Effector memory CD4-positive, alpha-beta T cell (primary cell): Measurements from ENCODE around the gene BACH2.
"Not testable (repeated sequence)": the region's sequence is repeated elsewhere in the genome, so short reads cannot be mapped to it uniquely, and the experiment has no call there.

Experiments used
- DNase-seq, 3 donors: peaks; one replicate each; pipeline ENCODE4 v3.0.0-alpha.2; 2020
- H3K27ac ChIP-seq: 2 replicates; pipeline ENCODE4 v1.7.0; 2013; ENCODE audit warnings: mild to moderate bottlenecking, low read length, moderate library complexity; ENCODE audit not compliant: insufficient read depth, poor library complexity, severe bottlenecking
- H3K27me3 ChIP-seq: replicated peaks from 2 replicates; pipeline ENCODE4 v1.7.0; 2013; ENCODE audit warnings: mild to moderate bottlenecking, low read length; ENCODE audit not compliant: insufficient read depth, control insufficient read depth, poor library complexity, severe bottlenecking
- H3K36me3 ChIP-seq: 2 replicates; pipeline ENCODE4 v1.7.0; 2013; ENCODE audit warnings: mild to moderate bottlenecking, low read length, moderate library complexity; ENCODE audit not compliant: control insufficient read depth, insufficient read depth
- H3K4me1 ChIP-seq: 2 replicates; pipeline ENCODE4 v1.7.0; 2013; ENCODE audit warnings: low read length, mild to moderate bottlenecking; ENCODE audit not compliant: control insufficient read depth, insufficient read depth, poor library complexity, severe bottlenecking
- H3K4me3 ChIP-seq: 2 replicates; pipeline ENCODE4 v1.7.0; 2013; ENCODE audit warnings: low read length, low read depth, mild to moderate bottlenecking; ENCODE audit not compliant: insufficient read depth, poor library complexity, severe bottlenecking
- H3K9me3 ChIP-seq: 2 replicates; pipeline ENCODE4 v1.7.0; 2013; ENCODE audit warnings: mild to moderate bottlenecking, low read length, moderate library complexity; ENCODE audit not compliant: control insufficient read depth

BACH2 gene

GRCh38 chr6:89921197-89921596, 375.4 kb downstream of the BACH2 start:
- Histone ChIP-seq H3K36me3 (no peaks in the 10 kb centered on the region), H3K27me3 (no peaks in the 10 kb centered on the region), H3K4me3 (no peak overlapping the region), H3K4me1 (no peaks in the 10 kb centered on the region), H3K9me3 (no peaks in the 10 kb centered on the region), H3K27ac (no peak overlapping the region)
- no peak for DNase-seq

- Histone ChIP-seq H3K27me3 (no peaks in the 10 kb centered on the region), H3K9me3 (no peaks in the 10 kb centered on the region), H3K4me3 (no peak overlapping the region), H3K36me3 (no peaks in the 10 kb centered on the region), H3K27ac (no peak overlapping the region), H3K4me1 (no peaks in the 10 kb centered on the region)
- no peak for DNase-seq
These were observed 378.8 kb downstream of the BACH2 start for GRCh38 chr6:89917801-89918366.

GRCh38 chr6:89917216-89917615, 379.4 kb downstream of the BACH2 start:
- no peaks in the 10 kb centered on the region for H3K36me3 ChIP-seq
- no peak overlapping the region for H3K27ac ChIP-seq
- no peaks in the 10 kb centered on the region for H3K27me3 ChIP-seq
- H3K4me1 ChIP-seq: no peaks in the 10 kb centered on the region
- no peaks in the 10 kb centered on the region for H3K9me3 ChIP-seq
- DNase-seq: no peak
- no peak overlapping the region for H3K4me3 ChIP-seq

DNA sequence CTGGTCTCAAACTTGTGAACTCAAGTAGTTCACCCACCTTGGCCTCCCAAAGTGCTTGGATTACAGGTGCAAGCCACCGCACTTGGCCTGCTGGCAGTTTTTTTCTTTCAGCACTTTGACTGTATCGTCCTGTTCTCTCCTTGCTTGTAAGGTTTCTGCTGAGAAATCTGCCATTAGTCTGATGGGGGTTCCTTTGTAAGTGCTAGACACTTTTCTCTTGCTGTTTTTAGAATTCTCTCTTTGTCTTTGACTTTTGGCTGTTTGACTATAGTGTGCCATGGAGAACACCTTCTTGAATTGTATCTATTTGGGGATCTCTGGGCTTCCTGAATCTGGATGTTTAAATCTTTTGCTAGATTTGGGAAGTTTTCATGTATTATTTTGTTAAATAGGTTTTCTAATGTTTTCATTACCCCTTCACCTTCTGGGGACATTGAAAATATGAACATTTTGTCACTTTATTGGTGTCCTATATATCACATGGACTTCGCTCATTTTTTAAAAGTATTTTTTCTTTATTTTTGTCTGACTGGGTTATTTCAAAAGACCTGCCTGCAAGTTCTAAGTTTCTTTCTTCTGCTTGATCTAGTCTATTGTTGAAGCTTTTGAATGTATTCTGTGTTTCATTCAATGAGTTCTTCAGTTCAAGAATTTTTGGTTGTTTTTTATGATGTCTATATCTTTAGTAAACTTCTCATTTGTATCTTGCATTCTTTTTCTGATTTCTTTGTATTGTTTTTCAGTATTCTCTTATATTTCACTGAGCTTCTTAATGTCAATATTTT, 380.3 kb downstream of the BACH2 start:
- DNase-seq: no peak
- Histone ChIP-seq H3K4me3 (no peak overlapping the region), H3K4me1 (no peaks in the 10 kb centered on the region), H3K27me3 (no peaks in the 10 kb centered on the region), H3K36me3 (no peaks in the 10 kb centered on the region), H3K27ac (no peak overlapping the region), H3K9me3 (no peaks in the 10 kb centered on the region)

GRCh38 chr6:89910902-89911240, 385.8 kb downstream of the BACH2 start:
- Histone ChIP-seq H3K4me1 (no peaks in the 10 kb centered on the region), H3K4me3 (no peak overlapping the region), H3K36me3 (no peaks in the 10 kb centered on the region), H3K9me3 (no peaks in the 10 kb centered on the region), H3K27me3 (no peaks in the 10 kb centered on the region), H3K27ac (no peak overlapping the region)
- no peak for DNase-seq

- H3K4me3 ChIP-seq, H3K4me1 ChIP-seq: not testable (repeated sequence)
These were observed 386.4 kb downstream of the BACH2 start for GRCh38 chr6:89910001-89910901.

DNA sequence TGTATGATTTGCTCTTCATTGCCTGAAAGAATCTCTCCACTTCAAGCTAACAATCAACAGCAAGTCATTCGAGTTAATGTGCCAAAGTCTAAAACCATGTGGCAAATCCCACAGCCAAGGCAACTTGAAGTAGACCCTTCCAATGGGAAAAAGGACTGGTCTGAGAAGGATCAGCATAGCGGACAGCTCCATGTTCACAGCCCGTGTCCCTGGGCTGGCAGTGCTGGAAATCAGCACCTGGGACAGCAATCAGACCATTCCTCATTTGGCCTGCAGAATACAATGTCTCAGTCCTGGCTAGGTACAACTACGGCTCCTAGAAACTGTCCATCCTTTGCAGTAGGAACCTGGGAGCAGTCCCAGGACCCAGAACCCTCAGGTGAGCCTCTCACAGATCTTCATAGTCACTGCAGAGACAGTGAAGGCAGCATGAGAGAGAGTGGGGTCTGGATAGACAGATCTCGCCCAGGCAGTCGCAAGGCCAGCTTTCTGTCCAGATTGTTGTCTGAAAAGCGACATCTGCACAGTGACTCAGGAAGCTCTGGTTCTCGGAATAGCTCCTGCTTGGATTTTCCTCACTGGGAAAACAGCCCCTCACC, 401.3 kb downstream of the BACH2 start:
- DNase-seq: no peak
- H3K27me3 ChIP-seq: no peaks in the 10 kb centered on the region

More at GRCh38 chr6:89910001-89910901, 386.4 kb downstream of the BACH2 start:
- H3K27ac ChIP-seq, DNase-seq, H3K36me3 ChIP-seq, H3K9me3 ChIP-seq, H3K27me3 ChIP-seq: not testable (repeated sequence)

GRCh38 chr6:89894169-89894568, 402.5 kb downstream of the BACH2 start, which contains the start of gene GJA10:
Gene GJA10 (plus strand): TSS chr6:89894469. CDS start chr6:89894469, 0 bp downstream.
- DNase-seq: no peak
- Histone ChIP-seq H3K4me3 (no peak within 1 kb of the TSS), H3K4me1 (no peaks in the 10 kb centered on the region), H3K27ac (no peak within 1 kb of the TSS), H3K9me3 (no peaks in the 10 kb centered on the region), H3K36me3 (no peaks in the 10 kb centered on the region), H3K27me3 (no peaks in the 10 kb centered on the region)

More for the DNA sequence above, 401.3 kb downstream of the BACH2 start:
- no peaks in the 10 kb centered on the region for H3K4me1 ChIP-seq
- no peak overlapping the region for H3K4me3 ChIP-seq
- H3K9me3 ChIP-seq: no peaks in the 10 kb centered on the region
- no peak overlapping the region for H3K27ac ChIP-seq
- no peaks in the 10 kb centered on the region for H3K36me3 ChIP-seq

DNA sequence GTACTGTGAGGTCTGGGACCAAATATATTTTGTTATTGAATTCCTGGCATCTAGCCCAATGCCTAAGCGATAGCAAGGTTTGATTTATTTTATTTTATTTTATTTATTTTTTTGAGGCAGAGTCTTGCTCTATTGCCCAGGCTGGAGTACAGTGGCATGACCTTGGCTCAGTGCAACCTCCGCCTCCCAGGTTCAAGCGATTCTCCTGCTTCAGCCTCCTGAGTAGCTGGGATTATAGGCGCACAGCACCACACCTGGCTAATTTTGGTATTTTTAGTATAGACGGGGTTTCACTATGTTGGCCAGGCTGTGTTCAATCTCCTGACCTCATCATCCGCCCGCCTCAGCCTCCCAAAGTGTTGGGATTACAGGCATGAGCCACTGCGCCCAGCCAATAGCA, 404.1 kb downstream of the BACH2 start:
- not testable (repeated sequence) for DNase-seq, H3K9me3 ChIP-seq, H3K27me3 ChIP-seq, H3K27ac ChIP-seq, H3K4me1 ChIP-seq, H3K4me3 ChIP-seq, H3K36me3 ChIP-seq
